Measurements from ENCODE around the gene GAS1. TPM values are rescaled to one million over a fixed set of nuclear protein-coding genes. Genes with fewer than 3 reads are reported as not detected.

The GAS1 gene
- total RNA-seq, 4 donors from 2014 or later = 15.6 to 50.4 (median 29.0) TPM

GRCh38 chr9:86974421-86974820 is 27.1 kb upstream of the GAS1 start:
- H3K27me3 ChIP-seq = no peaks in the 10 kb centered on the region
- no peak overlapping the region for H3K27ac ChIP-seq
- in situ Hi-C loops (cut with MboI; ENCODE audit: low sequenced_read_pairs in 4 of 4) = loop anchor here in 2 of 4 donors (10.0 to 25.0 kb wide), 3 partner anchors 88 to 338 kb away; no protein-coding TSS in a partner anchor
- H3K4me1 ChIP-seq = no peaks in the 10 kb centered on the region
- H3K9me3 ChIP-seq = no peaks in the 10 kb centered on the region
- no peak overlapping the region for H3K4me3 ChIP-seq
- intact Hi-C loops (cut with DNase I; ENCODE audit: low total_unique reads) = loop anchor here (1.0 kb wide), 1 partner anchor 350 kb away; no protein-coding TSS in a partner anchor
- DNase-seq (no peak), ATAC-seq (no peak)
- TF ChIP-seq, protein P1, sequence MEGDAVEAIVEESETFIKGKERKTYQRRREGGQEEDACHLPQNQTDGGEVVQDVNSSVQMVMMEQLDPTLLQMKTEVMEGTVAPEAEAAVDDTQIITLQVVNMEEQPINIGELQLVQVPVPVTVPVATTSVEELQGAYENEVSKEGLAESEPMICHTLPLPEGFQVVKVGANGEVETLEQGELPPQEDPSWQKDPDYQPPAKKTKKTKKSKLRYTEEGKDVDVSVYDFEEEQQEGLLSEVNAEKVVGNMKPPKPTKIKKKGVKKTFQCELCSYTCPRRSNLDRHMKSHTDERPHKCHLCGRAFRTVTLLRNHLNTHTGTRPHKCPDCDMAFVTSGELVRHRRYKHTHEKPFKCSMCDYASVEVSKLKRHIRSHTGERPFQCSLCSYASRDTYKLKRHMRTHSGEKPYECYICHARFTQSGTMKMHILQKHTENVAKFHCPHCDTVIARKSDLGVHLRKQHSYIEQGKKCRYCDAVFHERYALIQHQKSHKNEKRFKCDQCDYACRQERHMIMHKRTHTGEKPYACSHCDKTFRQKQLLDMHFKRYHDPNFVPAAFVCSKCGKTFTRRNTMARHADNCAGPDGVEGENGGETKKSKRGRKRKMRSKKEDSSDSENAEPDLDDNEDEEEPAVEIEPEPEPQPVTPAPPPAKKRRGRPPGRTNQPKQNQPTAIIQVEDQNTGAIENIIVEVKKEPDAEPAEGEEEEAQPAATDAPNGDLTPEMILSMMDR (IDR thresholded peaks at IDR 0.05 in 4 of 5, conservative IDR thresholded peaks at IDR 0.05 in 1 of 5) = peak in 1 of 5 experiments; percentile 12
- TF ChIP-seq POLR2A (IDR thresholded peaks at IDR 0.05) = no peak
- no peaks in the 10 kb centered on the region for H3K36me3 ChIP-seq

DNA sequence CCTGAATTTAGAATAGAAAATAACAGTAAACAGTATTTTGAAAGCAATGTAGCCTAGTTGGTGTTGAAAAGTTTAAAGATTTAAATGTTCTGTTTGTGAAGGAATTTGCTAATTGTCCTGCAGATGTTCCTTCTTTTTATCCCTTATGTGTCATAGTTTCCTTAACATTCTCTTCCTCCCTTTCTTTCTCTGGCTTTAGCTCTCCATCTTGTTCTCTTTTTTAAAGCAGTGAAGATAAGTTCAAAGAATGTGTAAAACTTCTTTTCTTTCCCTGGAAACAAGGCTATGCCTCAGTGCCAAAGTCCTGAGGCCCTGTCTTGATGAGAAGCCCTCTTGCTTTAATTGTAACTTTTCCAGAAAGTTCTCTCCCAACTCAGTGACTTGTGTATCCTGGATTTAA is 24.4 kb upstream of the GAS1 start:
- intact Hi-C loops (cut with DNase I; ENCODE audit: low total_unique reads) = no loop called here
- Histone ChIP-seq H3K27me3 (no peaks in the 10 kb centered on the region), H3K9me3 (no peaks in the 10 kb centered on the region), H3K36me3 (no peaks in the 10 kb centered on the region), H3K4me3 (no peak overlapping the region), H3K27ac (no peak overlapping the region), H3K4me1 (no peaks in the 10 kb centered on the region)
- TF ChIP-seq POLR2A (IDR thresholded peaks at IDR 0.05) = no peak
- TF ChIP-seq, protein P1 (IDR thresholded peaks at IDR 0.05 in 4 of 5, conservative IDR thresholded peaks at IDR 0.05 in 1 of 5) = no peak
- ATAC-seq = no peak
- DNase-seq = no peak
- in situ Hi-C loops (cut with MboI; ENCODE audit: low sequenced_read_pairs in 4 of 4) = loop anchor here in 2 of 4 donors (10.0 to 25.0 kb wide), 3 partner anchors 91 to 341 kb away; no protein-coding TSS in a partner anchor

- no peak overlapping the region for H3K4me3 ChIP-seq
- no peaks in the 10 kb centered on the region for H3K36me3 ChIP-seq
- no peaks in the 10 kb centered on the region for H3K27me3 ChIP-seq
- ATAC-seq = no peak
- intact Hi-C loops (cut with DNase I; ENCODE audit: low total_unique reads) (no loop called here), in situ Hi-C loops (cut with MboI; ENCODE audit: low sequenced_read_pairs in 4 of 4) (loop anchor here in 2 of 4 donors (25.0 kb wide), 2 partner anchors 94 to 344 kb away; no protein-coding TSS in a partner anchor)
- H3K9me3 ChIP-seq = no peaks in the 10 kb centered on the region
- no peak for DNase-seq
- H3K27ac ChIP-seq = no peak overlapping the region
- TF ChIP-seq, protein P1 (IDR thresholded peaks at IDR 0.05 in 4 of 5, conservative IDR thresholded peaks at IDR 0.05 in 1 of 5) = no peak
- no peak for TF ChIP-seq POLR2A (IDR thresholded peaks at IDR 0.05)
- H3K4me1 ChIP-seq = no peaks in the 10 kb centered on the region
Observed at GRCh38 chr9:86968258-86968920, 21.1 kb upstream of the GAS1 start.

- Histone ChIP-seq H3K27ac (peak overlapping the region in 1 of 4 donors; percentile 45), H3K36me3 (no peaks in the 10 kb centered on the region), H3K27me3 (no peaks in the 10 kb centered on the region), H3K9me3 (no peaks in the 10 kb centered on the region), H3K4me1 (no peaks in the 10 kb centered on the region), H3K4me3 (no peak overlapping the region)
- ATAC-seq (peak; percentile 30 to 55), DNase-seq (no peak)
- TF ChIP-seq, protein P1 (IDR thresholded peaks at IDR 0.05 in 4 of 5, conservative IDR thresholded peaks at IDR 0.05 in 1 of 5) = no peak
- TF ChIP-seq POLR2A (IDR thresholded peaks at IDR 0.05) = no peak
- intact Hi-C loops (cut with DNase I; ENCODE audit: low total_unique reads) = no loop called here
- in situ Hi-C loops (cut with MboI; ENCODE audit: low sequenced_read_pairs in 4 of 4) = loop anchor here in 2 of 4 donors (25.0 kb wide), 2 partner anchors 95 to 345 kb away; no protein-coding TSS in a partner anchor
Observed at GRCh38 chr9:86966852-86967511, 19.7 kb upstream of the GAS1 start.

Data from gastrocnemius medialis (tissue), 4 donors.